Measurements from ENCODE around the gene R3HDML.
"Not testable (repeated sequence)": the region's sequence is repeated elsewhere in the genome, so short reads cannot be mapped to it uniquely, and the experiment has no call there.

Gene R3HDML

GRCh38 chr20:44331201-44331600, 5.6 kb upstream of the R3HDML start:
- DNase-seq = no peak

GRCh38 chr20:44334306-44334705, 2.5 kb upstream of the R3HDML start:
- DNase-seq = no peak

GRCh38 chr20:44334709-44335108, 2.1 kb upstream of the R3HDML start:
- no peak for DNase-seq

- DNase-seq = no peak
Measured at GRCh38 chr20:44335675-44336074, 1.2 kb upstream of the R3HDML start.

- no peak for DNase-seq
Measured at GRCh38 chr20:44336086-44336485, 757 bp upstream of the R3HDML start.

- no peak for DNase-seq
Measured at GRCh38 chr20:44342248-44342647, 5.4 kb downstream of the R3HDML start.

- DNase-seq = no peak
Measured at GRCh38 chr20:44343162-44343675, 6.4 kb downstream of the R3HDML start.

- DNase-seq = no peak
Measured at GRCh38 chr20:44344723-44345122, 7.9 kb downstream of the R3HDML start.

GRCh38 chr20:44345147-44345546, 8.3 kb downstream of the R3HDML start:
- DNase-seq = no peak

GRCh38 chr20:44345941-44346340, 9.1 kb downstream of the R3HDML start:
- DNase-seq = not testable (repeated sequence)

GRCh38 chr20:44348168-44348659, 11.4 kb downstream of the R3HDML start:
- no peak for DNase-seq

GRCh38 chr20:44349349-44349748, 12.5 kb downstream of the R3HDML start:
- no peak for DNase-seq

- DNase-seq = no peak
Measured at GRCh38 chr20:44350567-44350966, 13.7 kb downstream of the R3HDML start.

- DNase-seq = no peak
Measured at GRCh38 chr20:44354979-44355497, 18.2 kb downstream of the R3HDML start.

GRCh38 chr20:44355498-44356352, 18.9 kb downstream of the R3HDML start, which contains the start of gene HNF4A:
TSS of gene HNF4A (plus strand) at chr20:44355699. CDS start at chr20:44355805, 106 bp downstream.
- DNase-seq = no peak

- DNase-seq = no peak
Measured at GRCh38 chr20:44356353-44356723, 19.5 kb downstream of the R3HDML start.

GRCh38 chr20:44357020-44357419, 20.2 kb downstream of the R3HDML start:
- no peak for DNase-seq

- no peak for DNase-seq
Measured at GRCh38 chr20:44357555-44358125, 20.8 kb downstream of the R3HDML start.

- DNase-seq = no peak
Measured at GRCh38 chr20:44358776-44359175, 21.9 kb downstream of the R3HDML start.

GRCh38 chr20:44360221-44360620, 23.4 kb downstream of the R3HDML start:
- no peak for DNase-seq

GRCh38 chr20:44361021-44361420, 24.2 kb downstream of the R3HDML start:
- no peak for DNase-seq

GRCh38 chr20:44362466-44362940, 25.7 kb downstream of the R3HDML start:
- no peak for DNase-seq

GRCh38 chr20:44364068-44364467, 27.2 kb downstream of the R3HDML start:
- DNase-seq = no peak

- no peak for DNase-seq
Measured at GRCh38 chr20:44364780-44365179, 27.9 kb downstream of the R3HDML start.

Measured in activated CD4-positive, CD25-positive, alpha-beta regulatory T cell (primary cell).